ENCODE measurements around the gene PRR35. TPM values are rescaled to one million over a fixed set of nuclear protein-coding genes. Genes with fewer than 3 reads are reported as not detected.

The PRR35 gene
- polyA plus RNA-seq, 1 donor (not counting 4 experiments of a cell fraction or from before 2014, with no cell fraction given), result not detected

DNA sequence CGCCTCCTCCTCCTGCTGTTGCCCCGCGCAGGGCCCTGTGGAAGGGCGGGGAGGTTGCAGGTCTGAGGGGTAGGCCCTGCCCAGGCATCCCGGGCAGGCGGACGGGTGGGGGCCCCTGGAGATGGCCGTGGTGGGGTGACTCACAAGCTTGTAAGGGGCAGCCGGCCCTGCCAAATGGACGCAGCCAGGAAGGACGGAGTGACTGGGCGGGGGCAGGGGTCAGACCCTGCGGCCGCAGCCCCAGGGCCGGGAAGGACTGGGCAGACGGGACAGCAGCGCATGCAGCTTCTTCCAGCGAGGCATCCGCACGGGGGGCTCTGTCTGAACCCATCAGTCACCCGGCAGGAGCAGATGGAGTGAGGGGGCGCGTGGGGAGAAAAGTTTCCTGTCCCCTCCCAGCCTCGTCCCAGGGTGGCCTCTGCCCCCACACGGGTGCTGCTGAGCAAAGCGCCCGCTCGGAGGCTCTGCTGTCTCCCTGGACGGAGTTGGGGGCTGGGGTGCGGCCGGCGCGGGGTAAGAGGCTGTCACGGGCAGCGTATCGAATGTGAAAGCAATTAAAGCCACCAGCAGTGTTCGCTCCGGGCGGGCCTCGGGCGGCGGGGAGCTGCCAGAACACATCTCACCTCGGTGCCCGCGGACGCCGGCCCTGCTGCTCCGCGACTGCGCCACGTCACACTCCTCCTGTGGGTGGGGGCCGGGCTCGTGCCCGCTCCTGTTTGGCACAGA, 5.4 kb upstream of the PRR35 start:
- H3K9ac ChIP-seq (ENCODE audit: control insufficient read depth, extremely low read depth, insufficient read depth, low read length), result peak overlapping the region; percentile 9
- H3K27ac ChIP-seq (ENCODE audit: control insufficient read depth, insufficient read depth, low read length), result no peak overlapping the region
- H3K27me3 ChIP-seq (ENCODE audit: control insufficient read depth, extremely low read depth, insufficient read depth, low read length), result peaks cover 24% of the 10 kb centered on the region
- no peak for TF ChIP-seq CTCF (optimal IDR thresholded peaks at IDR 0.05 in 1 of 3, IDR thresholded peaks at IDR 0.05 in 1 of 3, conservative IDR thresholded peaks at IDR 0.05 in 1 of 3; ENCODE audit: extremely low read depth in 1 of 3, insufficient read depth in 2 of 3, low read length in 3 of 3)
- no peak for TF ChIP-seq EZH2 (IDR thresholded peaks at IDR 0.05; ENCODE audit: low read length)
- H3K9me1 ChIP-seq (ENCODE audit: control insufficient read depth, extremely low read depth, insufficient read depth, low read length), result no peaks in the 10 kb centered on the region
- FAIRE-seq, result no peak
- dilution Hi-C loops (cut with MboI; ENCODE audit: extremely low pct_ligation_motif_present, low sequenced_read_pairs), result no loop called here
- no peak for DNase-seq (ENCODE audit: low read depth, low spot score)
- peaks cover under 1% of the 10 kb centered on the region for H4K20me1 ChIP-seq (ENCODE audit: control insufficient read depth, extremely low read depth, insufficient read depth, low read length)
- peak overlapping the region; percentile 75 for H3K4me2 ChIP-seq (ENCODE audit: control insufficient read depth, extremely low read depth, insufficient read depth, low read depth, low read length)
- peak overlapping the region in 2 of 3 experiments; percentile 18 to 48 for H3K4me3 ChIP-seq (ENCODE audit: control insufficient read depth in 2 of 3, extremely low read depth in 1 of 3, insufficient read depth in 2 of 3, low read depth in 1 of 3, low read length in 3 of 3)
- peaks cover 4% of the 10 kb centered on the region for H3K79me2 ChIP-seq (ENCODE audit: control insufficient read depth, insufficient read depth, low read length)
- no peaks in the 10 kb centered on the region for H3K9me3 ChIP-seq (ENCODE audit: control insufficient read depth, low read depth, low read length)
- peaks cover 3 to 5% of the 10 kb centered on the region in 2 experiments for H3K36me3 ChIP-seq (ENCODE audit: control insufficient read depth in 2 of 2, extremely low read depth in 1 of 2, insufficient read depth in 2 of 2, low read length in 2 of 2)
- no peak overlapping the region for H2AFZ ChIP-seq (ENCODE audit: control insufficient read depth, low read length)
- peaks cover 12% of the 10 kb centered on the region for H3K4me1 ChIP-seq (ENCODE audit: control insufficient read depth, extremely low read depth, insufficient read depth, low read length)

GRCh38 chr16:555528-556473, 4.4 kb upstream of the PRR35 start:
- H3K4me1 ChIP-seq (ENCODE audit: control insufficient read depth, extremely low read depth, insufficient read depth, low read length), result peaks cover 12% of the 10 kb centered on the region
- H3K36me3 ChIP-seq (ENCODE audit: control insufficient read depth in 2 of 2, extremely low read depth in 1 of 2, insufficient read depth in 2 of 2, low read length in 2 of 2), result peaks cover 3 to 4% of the 10 kb centered on the region in 2 experiments
- H3K9ac ChIP-seq (ENCODE audit: control insufficient read depth, extremely low read depth, insufficient read depth, low read length), result peak overlapping the region; percentile 9
- no peaks in the 10 kb centered on the region for H3K9me3 ChIP-seq (ENCODE audit: control insufficient read depth, low read depth, low read length)
- no peak for FAIRE-seq
- H3K79me2 ChIP-seq (ENCODE audit: control insufficient read depth, insufficient read depth, low read length), result no peaks in the 10 kb centered on the region
- no peak overlapping the region for H3K27ac ChIP-seq (ENCODE audit: control insufficient read depth, insufficient read depth, low read length)
- H3K4me2 ChIP-seq (ENCODE audit: control insufficient read depth, extremely low read depth, insufficient read depth, low read depth, low read length), result no peak overlapping the region
- H3K4me3 ChIP-seq (ENCODE audit: control insufficient read depth in 2 of 3, extremely low read depth in 1 of 3, insufficient read depth in 2 of 3, low read depth in 1 of 3, low read length in 3 of 3), result no peak overlapping the region
- H3K9me1 ChIP-seq (ENCODE audit: control insufficient read depth, extremely low read depth, insufficient read depth, low read length), result no peaks in the 10 kb centered on the region
- TF ChIP-seq EZH2 (IDR thresholded peaks at IDR 0.05; ENCODE audit: low read length) (no peak), CTCF (optimal IDR thresholded peaks at IDR 0.05 in 1 of 3, IDR thresholded peaks at IDR 0.05 in 1 of 3, conservative IDR thresholded peaks at IDR 0.05 in 1 of 3; ENCODE audit: extremely low read depth in 1 of 3, insufficient read depth in 2 of 3, low read length in 3 of 3) (peak in 1 of 3 experiments; percentile 47)
- H2AFZ ChIP-seq (ENCODE audit: control insufficient read depth, low read length), result no peak overlapping the region
- DNase-seq (ENCODE audit: low read depth, low spot score), result no peak
- dilution Hi-C loops (cut with MboI; ENCODE audit: extremely low pct_ligation_motif_present, low sequenced_read_pairs), result no loop called here
- H4K20me1 ChIP-seq (ENCODE audit: control insufficient read depth, extremely low read depth, insufficient read depth, low read length), result no peaks in the 10 kb centered on the region
- peaks cover 32% of the 10 kb centered on the region for H3K27me3 ChIP-seq (ENCODE audit: control insufficient read depth, extremely low read depth, insufficient read depth, low read length)

Data from keratinocyte (primary cell).